C4-2B (cell line): Measurements from ENCODE around the gene KLRK1.
"Not testable (repeated sequence)": the region's sequence is repeated elsewhere in the genome, so short reads cannot be mapped to it uniquely, and the experiment has no call there.

Experiments
- H3K27ac ChIP-seq: fragments of 450-650 bp; 2 replicates; pipeline ENCODE4 v1.5.1; 2017
- CTCF ChIP-seq: fragments of 450-650 bp; conservative IDR thresholded peaks from 2 replicates; pipeline ENCODE4 v1.5.1; 2017; ENCODE audit warnings: mild to moderate bottlenecking
- ZFX ChIP-seq: fragments of 450-650 bp; IDR thresholded peaks from 2 replicates; pipeline ENCODE4 v1.6.1; 2017

The KLRK1 gene

DNA sequence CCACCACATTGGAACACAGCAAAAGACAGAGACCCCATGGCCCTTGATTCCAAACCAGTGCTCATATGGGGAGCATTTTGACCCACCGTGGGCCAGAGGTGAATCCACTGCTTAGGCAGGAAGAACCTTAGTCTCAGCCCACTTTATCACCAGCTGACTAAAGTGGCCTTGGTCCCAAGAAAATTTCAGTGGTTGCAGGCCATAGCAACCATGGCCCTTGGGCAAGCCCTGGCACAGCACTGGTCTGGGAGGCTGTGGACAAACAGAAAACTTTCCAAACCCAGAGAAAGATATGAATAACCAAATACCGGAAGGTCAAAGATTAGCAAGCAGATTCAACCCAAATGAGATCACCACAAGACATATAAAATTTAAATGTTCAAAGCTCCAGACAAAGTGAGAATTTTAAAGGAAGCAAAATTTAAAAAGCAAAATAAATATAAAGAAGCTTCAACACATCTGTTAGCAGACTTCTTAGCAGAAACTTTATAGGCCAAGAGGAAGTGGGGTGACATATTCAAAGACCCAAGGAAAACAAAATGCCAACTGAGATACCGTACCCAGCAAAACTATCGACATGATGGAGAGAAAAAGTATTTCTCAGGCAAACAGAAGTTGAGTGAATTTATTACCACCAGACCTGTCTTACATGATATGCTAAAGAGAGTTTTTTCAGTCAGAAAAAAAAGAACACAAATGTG is 7.8 kb downstream of the KLRK1 start:
- TF ChIP-seq ZFX (no peak), CTCF (no peak)
- no peak overlapping the region for H3K27ac ChIP-seq

DNA sequence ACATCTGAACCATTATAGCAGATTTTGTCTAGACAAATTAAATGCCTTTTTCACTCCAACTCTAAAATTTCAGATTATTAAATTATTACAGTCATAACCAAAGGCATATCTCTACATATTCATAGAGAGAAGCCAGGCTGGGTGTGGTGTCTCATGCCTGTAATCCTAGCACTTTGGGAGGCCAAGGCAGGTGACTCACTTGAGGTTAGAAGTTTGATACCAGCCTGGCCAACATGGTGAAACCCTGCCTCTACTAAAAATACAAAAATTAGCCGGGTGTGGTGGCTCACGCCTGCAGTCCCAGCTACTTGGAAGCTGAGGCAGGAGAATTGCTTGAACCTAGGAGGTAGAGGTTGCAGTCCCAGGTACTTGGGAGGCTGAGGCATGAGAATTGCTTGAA is 11.1 kb downstream of the KLRK1 start:
- not testable (repeated sequence) for H3K27ac ChIP-seq

GRCh38 chr12:10374624-10375018 is 15.2 kb downstream of the KLRK1 start:
- no peak overlapping the region for H3K27ac ChIP-seq

DNA sequence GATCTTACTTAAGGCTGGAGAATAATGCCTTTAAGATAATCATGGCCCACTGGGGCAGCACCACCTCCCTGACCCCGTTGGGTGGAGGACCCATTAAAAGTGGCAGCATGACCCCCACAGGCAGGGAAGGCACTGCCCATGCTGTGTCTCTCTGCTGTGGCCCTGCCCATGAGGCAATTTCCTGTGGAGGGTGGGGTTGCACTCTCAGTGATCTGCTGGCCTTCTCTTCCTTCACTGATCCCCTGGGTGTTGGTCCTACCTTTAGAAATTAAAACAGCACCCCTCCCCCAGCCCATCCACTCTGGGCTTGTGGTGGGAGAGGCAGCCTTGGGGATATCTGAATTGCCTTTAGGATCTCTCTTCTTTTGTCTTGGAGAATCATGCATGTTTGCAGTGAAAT is 17.3 kb downstream of the KLRK1 start:
- no peak for TF ChIP-seq CTCF
- TF ChIP-seq ZFX = no peak
- H3K27ac ChIP-seq = peak overlapping the region; percentile 65

More at GRCh38 chr12:10374624-10375018, 15.2 kb downstream of the KLRK1 start:
- TF ChIP-seq CTCF (no peak), ZFX (no peak)

DNA sequence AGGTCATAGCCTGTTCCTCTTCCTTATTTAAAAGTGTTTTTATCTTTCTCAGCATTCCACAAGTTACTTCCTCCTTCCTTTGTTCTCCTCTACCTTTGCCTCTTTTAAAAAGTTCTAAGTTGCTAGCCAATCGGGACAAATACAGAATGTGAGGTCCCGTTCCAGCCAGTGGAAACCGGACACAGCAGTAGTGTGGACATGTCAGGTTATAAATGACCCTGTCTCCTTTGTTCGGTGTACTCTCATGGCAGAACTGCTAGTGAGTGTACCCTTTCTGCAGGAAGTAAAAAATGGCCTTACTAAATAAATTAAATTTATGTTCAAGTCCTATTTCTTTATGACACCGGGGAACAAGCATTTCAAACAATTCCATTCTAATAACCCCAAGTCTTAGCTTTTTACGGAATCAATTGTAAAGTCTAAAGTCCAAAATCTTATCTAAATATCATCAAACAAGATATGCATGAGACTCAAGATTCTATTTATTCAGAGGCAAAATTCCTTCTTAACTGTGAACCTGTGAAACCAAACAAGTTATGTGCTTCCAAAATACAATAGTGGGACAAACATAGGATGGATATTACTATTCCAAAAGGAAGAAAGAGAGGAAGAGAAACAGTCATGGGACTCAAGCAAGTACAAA is 17.8 kb downstream of the KLRK1 start:
- H3K27ac ChIP-seq = peak overlapping the region; percentile 65

- TF ChIP-seq ZFX (no peak), CTCF (no peak)
- no peak overlapping the region for H3K27ac ChIP-seq
Observed at GRCh38 chr12:10369557-10370415, 20.1 kb downstream of the KLRK1 start.

DNA sequence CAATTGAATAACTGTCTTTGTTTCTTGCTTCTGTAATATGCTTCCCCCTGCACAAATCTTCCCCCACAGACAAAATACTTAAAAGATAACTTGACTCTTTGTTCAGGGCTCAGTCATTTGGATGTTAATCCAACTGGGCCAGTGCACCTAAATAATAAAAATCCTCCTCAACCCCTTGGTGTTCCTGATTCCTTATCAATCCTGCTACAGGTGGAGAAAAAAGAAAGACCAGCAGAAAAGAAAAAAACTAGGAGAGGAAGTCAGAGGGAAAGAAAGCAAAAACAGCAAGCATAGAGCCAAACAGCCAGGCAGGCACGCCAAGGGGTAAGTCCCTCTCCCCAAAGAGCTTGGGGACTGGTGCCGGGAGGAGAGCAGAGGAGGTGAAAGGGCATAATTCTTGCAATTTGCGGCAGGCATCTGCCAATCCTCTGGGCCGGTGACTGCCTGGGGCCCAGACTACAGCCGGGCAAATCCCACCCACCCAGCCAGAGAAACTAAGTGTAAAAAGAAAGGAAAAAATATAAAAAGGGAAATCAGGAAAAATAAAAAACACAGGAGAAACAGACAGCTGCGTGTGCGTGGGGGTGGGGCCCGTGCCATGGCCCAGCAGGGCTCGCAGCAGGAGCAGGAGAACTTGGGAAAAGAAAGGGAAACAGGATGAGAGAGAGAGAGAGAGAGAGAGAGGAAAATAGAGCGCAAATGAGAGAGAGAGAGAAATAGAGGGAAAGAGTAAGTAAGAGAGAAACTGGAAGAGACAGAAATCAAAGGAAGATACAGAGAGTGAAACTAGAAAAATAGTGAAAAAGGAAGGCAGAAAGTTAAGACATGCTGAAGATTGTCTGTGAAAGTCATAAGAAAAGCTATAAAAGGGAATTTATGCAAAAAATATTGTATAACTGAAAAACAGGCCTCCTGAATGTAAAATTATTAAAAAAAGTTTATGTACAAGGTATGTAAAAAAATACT is 21.4 kb downstream of the KLRK1 start:
- no peak for TF ChIP-seq CTCF
- TF ChIP-seq ZFX = no peak
- no peak overlapping the region for H3K27ac ChIP-seq

GRCh38 chr12:10367714-10368113 is 22.1 kb downstream of the KLRK1 start:
- H3K27ac ChIP-seq = not testable (repeated sequence)
